RWPE2 (cell line): ENCODE results near the gene SORCS1.

Experiments
- ATAC-seq: fragments of 200-7000 bp; cut with Tn5 transposase; 3 replicates; pipeline ENCODE4 v1.9.1; 2021; ENCODE audit warnings: low read depth
- DNase-seq: peaks from one replicate; pipeline ENCODE4 v3.0.0-alpha.2; 2020; ENCODE audit warnings: low spot score
- H3K27ac ChIP-seq: fragments of 450-650 bp; 2 replicates; pipeline ENCODE4 v1.5.1; 2017; ENCODE audit warnings: mild to moderate bottlenecking; ENCODE audit not compliant: poor library complexity, severe bottlenecking
- H3K27me3 ChIP-seq: fragments of 250-450 bp; sonication (Bioruptor Pico); 2 replicates; pipeline ENCODE4 v1.5.1; 2021; ENCODE audit warnings: mild to moderate bottlenecking, moderate library complexity; ENCODE audit not compliant: insufficient read depth, poor library complexity, severe bottlenecking
- H3K36me3 ChIP-seq: fragments of 250-450 bp; sonication (Bioruptor Pico); 2 replicates; pipeline ENCODE4 v1.5.1; 2020; ENCODE audit warnings: low read depth, mild to moderate bottlenecking, moderate library complexity
- H3K4me1 ChIP-seq: fragments of 250-450 bp; sonication (Bioruptor Pico); 2 replicates; pipeline ENCODE4 v1.5.1; 2021; ENCODE audit warnings: mild to moderate bottlenecking, moderate library complexity; ENCODE audit not compliant: insufficient read depth, poor library complexity, severe bottlenecking
- H3K4me3 ChIP-seq: fragments of 250-450 bp; sonication (Bioruptor Pico); 2 replicates; pipeline ENCODE4 v1.5.1; 2021; ENCODE audit warnings: mild to moderate bottlenecking, moderate library complexity; ENCODE audit not compliant: severe bottlenecking
- H3K9me3 ChIP-seq: fragments of 250-450 bp; sonication (Bioruptor Pico); 2 replicates; pipeline ENCODE4 v1.5.1; 2021; ENCODE audit warnings: mild to moderate bottlenecking, moderate library complexity; ENCODE audit not compliant: severe bottlenecking
- CTCF ChIP-seq: fragments of 450-650 bp; IDR thresholded peaks from one replicate; pipeline ENCODE4 v1.5.1; 2017; ENCODE audit warnings: mild to moderate bottlenecking, moderate library complexity; ENCODE audit not compliant: poor library complexity, severe bottlenecking

The SORCS1 gene

GRCh38 chr10:106746868-106747267 is 417.6 kb downstream of the SORCS1 start:
- H3K27me3 ChIP-seq: no peaks in the 10 kb centered on the region
- H3K27ac ChIP-seq: no peak overlapping the region
- no peaks in the 10 kb centered on the region for H3K4me1 ChIP-seq
- ATAC-seq (no peak), DNase-seq (no peak)
- no peak overlapping the region for H3K4me3 ChIP-seq
- no peak for TF ChIP-seq CTCF
- H3K9me3 ChIP-seq: no peaks in the 10 kb centered on the region
- no peaks in the 10 kb centered on the region for H3K36me3 ChIP-seq

GRCh38 chr10:106741006-106741530 is 423.4 kb downstream of the SORCS1 start:
- no peak overlapping the region for H3K4me3 ChIP-seq
- no peaks in the 10 kb centered on the region for H3K36me3 ChIP-seq
- no peak for ATAC-seq
- no peak for TF ChIP-seq CTCF
- no peaks in the 10 kb centered on the region for H3K27me3 ChIP-seq
- DNase-seq: no peak
- no peak overlapping the region for H3K27ac ChIP-seq
- H3K4me1 ChIP-seq: no peaks in the 10 kb centered on the region
- H3K9me3 ChIP-seq: no peaks in the 10 kb centered on the region

- H3K27ac ChIP-seq: no peak overlapping the region
- no peak for DNase-seq
- no peaks in the 10 kb centered on the region for H3K4me1 ChIP-seq
- no peak for TF ChIP-seq CTCF
- H3K27me3 ChIP-seq: no peaks in the 10 kb centered on the region
- no peak for ATAC-seq
- no peaks in the 10 kb centered on the region for H3K9me3 ChIP-seq
- no peaks in the 10 kb centered on the region for H3K36me3 ChIP-seq
- H3K4me3 ChIP-seq: no peak overlapping the region
Observed at GRCh38 chr10:106740071-106740470, 424.4 kb downstream of the SORCS1 start.

- Histone ChIP-seq H3K4me3 (no peak overlapping the region), H3K36me3 (no peaks in the 10 kb centered on the region), H3K27me3 (no peaks in the 10 kb centered on the region), H3K27ac (no peak overlapping the region), H3K4me1 (no peaks in the 10 kb centered on the region), H3K9me3 (no peaks in the 10 kb centered on the region)
- DNase-seq: no peak
- no peak for ATAC-seq
- TF ChIP-seq CTCF: no peak
Observed at GRCh38 chr10:106734220-106734619, 430.3 kb downstream of the SORCS1 start.

- Histone ChIP-seq H3K9me3 (no peaks in the 10 kb centered on the region), H3K27ac (no peak overlapping the region), H3K27me3 (no peaks in the 10 kb centered on the region), H3K4me3 (no peak overlapping the region), H3K36me3 (no peaks in the 10 kb centered on the region), H3K4me1 (no peaks in the 10 kb centered on the region)
- no peak for DNase-seq
- ATAC-seq: no peak
- TF ChIP-seq CTCF: no peak
Observed at GRCh38 chr10:106728232-106728631, 436.3 kb downstream of the SORCS1 start.
